Transverse colon (tissue), 4 donors: Measurements from ENCODE around the gene MSTO1. TPM values are rescaled to one million over a fixed set of nuclear protein-coding genes. Genes with fewer than 3 reads are reported as not detected.
"Not testable (repeated sequence)": the region's sequence is repeated elsewhere in the genome, so short reads cannot be mapped to it uniquely, and the experiment has no call there.

ENCODE experiments used
- DNase-seq: peaks from one replicate; pipeline ENCODE4 v3.0.0-alpha.2; 2019
- H3K27ac ChIP-seq, 4 donors: fragments of 200-600 bp; sonication (generic); 2 replicates each; pipeline ENCODE4 v1.5.1; 2016 to 2018; ENCODE audit warnings: inconsistent platforms in 4 of 4
- H3K27me3 ChIP-seq: fragments of 200-600 bp; sonication (generic); 2 replicates; pipeline ENCODE4 v1.5.1; 2017; ENCODE audit warnings: inconsistent platforms
- H3K36me3 ChIP-seq, 4 donors: fragments of 200-600 bp; sonication (generic); 2 replicates each; pipeline ENCODE4 v1.5.1; 2017 to 2019; ENCODE audit warnings: inconsistent platforms in 4 of 4
- H3K4me1 ChIP-seq, 4 donors: fragments of 200-600 bp; sonication (generic); 2 replicates each; pipeline ENCODE4 v1.5.1; 2017 to 2020; ENCODE audit warnings: inconsistent platforms in 4 of 4
- H3K4me3 ChIP-seq, 4 donors: fragments of 200-600 bp; sonication (generic); 1 replicate in 1 of 4; 2 replicates in 3 of 4; pipeline versions ENCODE4 v1.5.1 to v1.6.1; 2017 to 2019; ENCODE audit warnings: inconsistent platforms in 4 of 4
- H3K9me3 ChIP-seq, 2 donors: fragments of 200-600 bp; sonication (generic); 2 replicates each; pipeline ENCODE4 v1.5.1; 2017 to 2019; ENCODE audit warnings: inconsistent platforms in 2 of 2
- EP300 ChIP-seq: sonication (generic); formaldehyde crosslinking; IDR thresholded peaks from one replicate; pipeline ENCODE4 v1.6.1; 2017; ENCODE audit warnings: antibody characterized with exemption, low read depth
- POLR2A ChIP-seq: fragments of 450-650 bp; IDR thresholded peaks from one replicate; pipeline ENCODE4 v1.6.1; 2016; ENCODE audit warnings: antibody characterized with exemption, mild to moderate bottlenecking, moderate library complexity
- POLR2AphosphoS5 ChIP-seq, 3 donors: sonication (generic); formaldehyde crosslinking; IDR thresholded peaks; one replicate each; pipeline ENCODE4 v1.6.1; 2016; ENCODE audit warnings: antibody characterized with exemption in 3 of 3
- WGBS, 2 donors: methylation state at CpG; one replicate each; pipeline ENCODE4 v1.1.5; 2018; ENCODE audit warnings: low coverage in 1 of 2; 5-methylcytosine and 5-hydroxymethylcytosine counted together
- in situ Hi-C, 4 donors: fragments of 200-750 bp; cut with MboI; loops; one replicate each; pipeline versions ENCODE4 v1.15.0 to v1.15.1; 2017; ENCODE audit warnings: low sequenced_read_pairs in 3 of 4, low pct_ligation_motif_present in 1 of 4, low pct_unique_long_range_greater_than_20kb in 1 of 4
- intact Hi-C: fragments of 100-400 bp; cut with DNase I; formaldehyde crosslinking; loops from one replicate; pipeline ENCODE4 v1.15.1; 2023; ENCODE audit warnings: low total_unique reads
- total RNA-seq, 4 donors: library from RNA; depleted of rRNA; stranded (reverse); fragments of >200 nt; gene quantifications; one replicate each; pipeline ENCODE4 v1.1.0, GENCODE V29; 2016
- TF ChIP-seq, protein P1 (sequence below), 5 experiments: fragments of 200-600 bp in 3 of 5; fragments of 450-650 bp in 2 of 5; sonication (generic) in 3 of 5; IDR thresholded peaks; 1 replicate in 2 of 5; 2 replicates in 3 of 5; pipeline ENCODE4 v1.5.1; 2016 to 2017; ENCODE audit warnings: antibody characterized with exemption in 5 of 5, inconsistent platforms in 3 of 5, mild to moderate bottlenecking in 2 of 5, moderate library complexity in 1 of 5

The MSTO1 gene
- total RNA-seq, 4 donors from 2014 or later: 6.0 to 17.0 (median 12.9) TPM; not detected in 1

DNA sequence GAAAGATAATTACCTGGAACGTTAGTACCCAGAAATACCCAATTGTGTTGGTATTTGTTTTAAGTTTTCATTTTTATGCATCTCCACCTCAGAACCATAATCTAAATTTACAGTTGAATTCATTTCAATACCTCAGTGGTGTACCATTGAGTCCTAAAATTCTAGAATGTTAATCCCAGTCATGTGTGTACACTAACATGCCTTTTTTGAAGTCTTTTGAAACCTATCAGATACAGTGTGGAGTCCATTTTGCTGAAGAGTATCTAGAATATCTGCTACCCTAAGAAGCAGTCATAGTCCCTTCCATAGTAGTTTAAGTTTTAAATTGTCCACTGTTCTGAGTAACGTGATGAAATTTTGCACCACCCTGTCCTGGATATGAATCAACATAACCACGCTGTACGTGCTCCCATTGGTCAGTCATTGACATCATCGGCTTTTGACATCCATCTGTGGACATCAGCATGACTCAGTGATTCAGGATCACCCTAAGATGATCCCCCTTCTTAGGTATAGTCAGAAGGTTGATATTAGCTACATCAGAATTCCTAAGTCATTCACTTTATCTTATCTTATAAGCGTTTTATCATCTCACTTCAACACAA lies 39.9 kb upstream of the MSTO1 start:
- Histone ChIP-seq H3K27ac (no peak overlapping the region), H3K27me3 (no peaks in the 10 kb centered on the region), H3K4me3 (no peak overlapping the region), H3K9me3 (no peaks in the 10 kb centered on the region), H3K36me3 (no peaks in the 10 kb centered on the region), H3K4me1 (peaks cover 0 to 7% (median under 1%) of the 10 kb centered on the region in 4 donors)
- DNase-seq: no peak
- TF ChIP-seq, protein P1, sequence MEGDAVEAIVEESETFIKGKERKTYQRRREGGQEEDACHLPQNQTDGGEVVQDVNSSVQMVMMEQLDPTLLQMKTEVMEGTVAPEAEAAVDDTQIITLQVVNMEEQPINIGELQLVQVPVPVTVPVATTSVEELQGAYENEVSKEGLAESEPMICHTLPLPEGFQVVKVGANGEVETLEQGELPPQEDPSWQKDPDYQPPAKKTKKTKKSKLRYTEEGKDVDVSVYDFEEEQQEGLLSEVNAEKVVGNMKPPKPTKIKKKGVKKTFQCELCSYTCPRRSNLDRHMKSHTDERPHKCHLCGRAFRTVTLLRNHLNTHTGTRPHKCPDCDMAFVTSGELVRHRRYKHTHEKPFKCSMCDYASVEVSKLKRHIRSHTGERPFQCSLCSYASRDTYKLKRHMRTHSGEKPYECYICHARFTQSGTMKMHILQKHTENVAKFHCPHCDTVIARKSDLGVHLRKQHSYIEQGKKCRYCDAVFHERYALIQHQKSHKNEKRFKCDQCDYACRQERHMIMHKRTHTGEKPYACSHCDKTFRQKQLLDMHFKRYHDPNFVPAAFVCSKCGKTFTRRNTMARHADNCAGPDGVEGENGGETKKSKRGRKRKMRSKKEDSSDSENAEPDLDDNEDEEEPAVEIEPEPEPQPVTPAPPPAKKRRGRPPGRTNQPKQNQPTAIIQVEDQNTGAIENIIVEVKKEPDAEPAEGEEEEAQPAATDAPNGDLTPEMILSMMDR (IDR thresholded peaks at IDR 0.05): no peak
- TF ChIP-seq POLR2A (no peak), EP300 (no peak), POLR2AphosphoS5 (IDR thresholded peaks at IDR 0.05) (no peak)
- intact Hi-C loops (no loop called here), in situ Hi-C loops (no loop called here)
- WGBS, 2 donors: 84 to 86% methylated on average over 2 to 6 of the region's 6 CpGs

DNA sequence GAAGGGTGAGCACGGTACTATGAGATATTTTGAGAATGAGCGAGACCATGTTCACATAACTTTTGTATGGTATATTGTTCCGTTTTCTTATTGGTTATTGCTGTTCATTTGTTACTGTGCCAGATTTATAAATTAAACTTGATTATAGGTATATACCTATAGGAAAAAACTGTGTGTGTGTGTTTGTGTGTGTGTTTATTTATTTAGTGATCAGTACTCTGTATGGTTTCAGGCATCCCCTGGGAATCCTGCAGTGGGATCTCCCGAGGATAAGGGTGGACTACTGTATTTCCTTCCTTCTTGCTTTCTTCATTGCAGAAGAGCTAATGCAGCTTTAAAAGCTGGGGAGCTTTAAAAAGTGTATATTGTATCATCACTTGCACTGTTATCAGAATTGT lies 39.4 kb upstream of the MSTO1 start:
- in situ Hi-C loops (no loop called here), intact Hi-C loops (no loop called here)
- WGBS, 2 donors: 86 to 88% methylated on average over 2 to 4 of the region's 4 CpGs
- no peak overlapping the region for H3K4me3 ChIP-seq
- TF ChIP-seq, protein P1 (IDR thresholded peaks at IDR 0.05): no peak
- no peak for TF ChIP-seq POLR2A
- TF ChIP-seq POLR2AphosphoS5 (IDR thresholded peaks at IDR 0.05): no peak
- no peak overlapping the region for H3K27ac ChIP-seq
- no peaks in the 10 kb centered on the region for H3K9me3 ChIP-seq
- peaks cover 0 to 2% (median 0%) of the 10 kb centered on the region in 4 donors for H3K4me1 ChIP-seq
- DNase-seq: no peak
- H3K27me3 ChIP-seq: no peaks in the 10 kb centered on the region
- no peaks in the 10 kb centered on the region for H3K36me3 ChIP-seq

DNA sequence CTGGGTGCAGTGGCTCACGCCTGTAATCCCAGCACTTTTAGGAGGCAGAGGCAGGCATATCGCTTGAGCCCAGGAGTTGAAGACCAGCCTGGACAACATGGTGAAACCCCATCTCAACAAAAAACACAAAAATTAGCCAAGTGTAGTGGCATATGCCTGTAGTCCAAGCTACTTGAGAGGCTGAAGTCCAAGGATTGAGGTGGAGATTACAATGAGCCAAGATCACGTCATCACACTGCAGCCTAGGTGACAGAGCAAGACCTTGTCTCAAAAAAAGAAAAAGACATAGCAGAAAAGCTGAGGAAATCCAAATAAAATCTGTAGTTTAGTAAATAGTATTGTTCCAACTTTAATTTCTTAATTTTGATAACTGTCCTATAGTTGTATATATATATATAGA lies 35.9 kb upstream of the MSTO1 start:
- H3K36me3 ChIP-seq: no peaks in the 10 kb centered on the region
- no peaks in the 10 kb centered on the region for H3K9me3 ChIP-seq
- no peak overlapping the region for H3K27ac ChIP-seq
- TF ChIP-seq POLR2AphosphoS5 (IDR thresholded peaks at IDR 0.05): no peak
- TF ChIP-seq, protein P1 (IDR thresholded peaks at IDR 0.05): no peak
- TF ChIP-seq POLR2A: no peak
- no peak for TF ChIP-seq EP300
- H3K4me3 ChIP-seq: no peak overlapping the region
- intact Hi-C loops: no loop called here
- H3K4me1 ChIP-seq: no peaks in the 10 kb centered on the region
- DNase-seq: no peak
- in situ Hi-C loops: no loop called here
- H3K27me3 ChIP-seq: no peaks in the 10 kb centered on the region
- WGBS, 2 donors: 86 to 92% methylated on average over 2 to 3 of the region's 3 CpGs

DNA sequence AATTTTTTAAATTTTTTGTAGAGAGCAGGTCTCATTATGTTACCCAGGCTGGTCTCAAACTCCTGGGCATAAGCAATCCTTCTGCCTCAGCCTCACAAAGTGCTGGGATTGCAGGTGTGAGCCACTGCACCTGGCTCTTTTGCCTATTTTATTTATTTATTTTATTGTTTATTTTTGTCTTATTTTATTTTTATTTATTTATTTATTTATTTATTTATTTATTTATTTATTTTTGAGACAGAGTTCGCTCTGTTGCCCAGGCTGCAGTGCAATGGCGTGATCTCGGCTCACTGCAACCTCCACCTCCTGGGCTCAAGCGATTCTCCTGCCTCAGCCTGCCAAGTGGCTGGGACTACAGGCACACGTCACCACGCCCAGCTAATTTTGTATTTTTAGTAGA lies 34.4 kb upstream of the MSTO1 start:
- H3K36me3 ChIP-seq, H3K4me1 ChIP-seq, H3K27me3 ChIP-seq, H3K9me3 ChIP-seq, DNase-seq, intact Hi-C loops, H3K4me3 ChIP-seq, H3K27ac ChIP-seq: not testable (repeated sequence)
- WGBS, 2 donors: 95 to 97% methylated on average over 6 of the region's 6 CpGs
- in situ Hi-C loops: loop anchor here in 1 of 4 donors (25.0 kb wide), 2 partner anchors 238 to 313 kb away; partner anchors contain the start of genes CLK2, ENTREP3 and SCAMP3

DNA sequence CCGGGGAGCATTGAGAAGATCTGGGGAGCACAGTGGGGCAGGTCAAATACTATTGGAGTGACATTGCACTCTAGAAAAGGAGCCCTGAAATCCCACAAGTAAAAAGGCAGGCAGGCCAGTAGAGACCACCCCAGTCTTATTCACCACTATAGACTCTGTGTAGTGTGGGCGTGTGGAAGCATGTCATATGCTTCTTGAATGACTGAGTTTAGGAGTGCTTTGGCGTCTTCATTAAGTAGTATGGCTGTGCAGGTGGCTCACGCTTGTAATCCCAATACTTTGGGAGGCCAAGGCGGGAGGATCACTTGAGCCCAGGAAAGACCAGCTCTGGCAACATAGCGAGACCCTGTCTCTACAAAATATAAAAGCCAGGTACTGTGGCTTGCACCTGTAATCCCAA lies 26.2 kb upstream of the MSTO1 start:
- H3K4me3 ChIP-seq, H3K4me1 ChIP-seq, H3K9me3 ChIP-seq, H3K27me3 ChIP-seq, intact Hi-C loops, H3K27ac ChIP-seq, DNase-seq, H3K36me3 ChIP-seq: not testable (repeated sequence)
- in situ Hi-C loops: loop anchor here in 1 of 4 donors (25.0 kb wide), 2 partner anchors 247 to 322 kb away; partner anchors contain the start of genes CLK2, ENTREP3 and SCAMP3
- 93 to 100% methylated on average over 1 to 6 of the region's 6 CpGs for WGBS, 2 donors

DNA sequence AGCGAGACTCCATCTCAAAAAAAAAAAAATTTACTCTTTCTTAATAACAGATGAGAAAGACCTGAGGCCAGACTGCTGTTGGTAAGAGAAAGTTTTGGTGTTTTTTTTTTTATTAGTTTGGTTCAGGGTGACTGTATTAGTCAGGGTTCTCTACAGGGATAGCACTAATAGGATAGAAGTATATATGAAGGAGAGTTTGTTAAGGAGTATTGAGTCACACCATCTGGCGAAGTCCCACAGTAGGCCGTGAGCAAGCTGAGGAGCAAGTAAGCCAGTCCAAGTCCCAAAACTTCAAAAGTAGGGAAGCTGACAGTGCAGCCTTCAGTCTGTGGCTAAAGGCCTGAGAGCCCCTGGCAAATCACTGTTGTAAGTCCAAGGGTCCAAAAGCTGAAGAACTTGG lies 20.7 kb upstream of the MSTO1 start:
- H3K4me1 ChIP-seq, H3K27me3 ChIP-seq, H3K4me3 ChIP-seq, H3K9me3 ChIP-seq, DNase-seq, H3K36me3 ChIP-seq, intact Hi-C loops, H3K27ac ChIP-seq: not testable (repeated sequence)
- in situ Hi-C loops: loop anchor here in 1 of 4 donors (25.0 kb wide), 2 partner anchors 252 to 327 kb away; partner anchors contain the start of genes CLK2, ENTREP3 and SCAMP3
- WGBS, 2 donors: 91 to 100% methylated on average over 2 to 3 of the region's 3 CpGs

DNA sequence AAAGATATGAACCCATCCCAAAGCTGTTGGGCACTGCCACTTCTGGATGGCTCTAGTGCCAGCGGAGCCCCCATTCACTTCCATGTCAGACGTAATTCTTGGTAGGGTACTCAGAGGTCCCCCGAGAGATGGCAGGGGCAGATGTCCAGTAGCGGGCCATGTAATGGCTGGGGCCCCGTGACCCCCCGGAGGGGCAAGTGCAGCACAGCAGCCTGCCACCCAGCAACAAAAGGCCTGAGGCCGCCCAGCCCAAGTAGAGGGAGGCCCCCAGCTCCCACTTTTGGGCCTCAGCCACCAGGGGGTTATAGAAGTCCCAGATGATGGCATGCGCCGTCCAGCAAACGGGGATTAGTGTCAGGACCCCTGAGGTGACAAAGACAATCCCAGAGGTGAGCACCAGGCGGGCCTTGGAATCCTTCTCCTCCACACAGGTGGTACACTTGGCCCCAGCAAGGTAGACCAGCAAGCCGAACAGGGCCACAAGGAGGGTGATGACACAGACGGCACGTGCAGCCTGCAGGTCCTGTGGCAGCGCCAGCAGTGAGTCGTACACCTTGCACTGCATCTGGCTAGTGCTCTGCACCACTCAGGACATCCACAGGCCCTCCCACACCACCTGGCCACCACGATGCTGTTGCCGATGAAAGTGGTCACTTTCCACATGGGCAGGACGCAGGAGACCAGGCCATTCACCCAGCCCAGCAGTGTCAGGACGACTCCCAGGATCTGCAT lies 19.3 kb upstream of the MSTO1 start:
- H3K36me3 ChIP-seq, H3K9me3 ChIP-seq, H3K27me3 ChIP-seq, H3K4me3 ChIP-seq, H3K27ac ChIP-seq, DNase-seq, H3K4me1 ChIP-seq: not testable (repeated sequence)
- intact Hi-C loops (loop anchor here (10.0 kb wide), 1 partner anchor 336 kb away; the partner anchor contains the start of gene ENTREP3), in situ Hi-C loops (loop anchor here in 1 of 4 donors (25.0 kb wide), 2 partner anchors 253 to 328 kb away; partner anchors contain the start of genes CLK2, ENTREP3 and SCAMP3)
- 94% methylated on average over 20 of the region's 20 CpGs; no CpG with 5 or more reads in 1 of the 2 donors for WGBS, 2 donors
